MCF 10A (cell line): Measurements from ENCODE around the gene OXCT2. TPM values are rescaled to one million over a fixed set of nuclear protein-coding genes. Genes with fewer than 3 reads are reported as not detected.
"Not testable (repeated sequence)": the region's sequence is repeated elsewhere in the genome, so short reads cannot be mapped to it uniquely, and the experiment has no call there.

Experiments used
- BruUV-seq: library from RNA; stranded (reverse); fragments of 400-500 nt; replicated peaks from 2 replicates; lab custom pipeline; 2021; lab: Mats Ljungman, UMichigan
- CTCF ChIA-PET: fragments of 300-600 bp; sonication (Branson Sonifier 250); formaldehyde crosslinking; extraction: SDS; loops from one replicate; lab custom pipeline; 2021; ENCODE audit warnings: antibody characterized with exemption, inconsistent platforms; lab: Yijun Ruan, JAX
- POLR2A ChIA-PET: fragments of 300-600, 350-650 bp; sonication (Branson Sonifier 250); formaldehyde crosslinking; extraction: SDS; loops from one replicate; lab custom pipeline; 2020; ENCODE audit warnings: antibody characterized with exemption, inconsistent platforms; lab: Yijun Ruan, JAX
- DNase-seq: peaks from one replicate; pipeline ENCODE4 v3.0.0-alpha.2; 2018; ENCODE audit not compliant: unreplicated experiment
- H3K27ac Mint-ChIP-seq: one replicate; pipeline ENCODE4 v1.8.0; 2022; ENCODE audit warnings: mild to moderate bottlenecking, low read depth, mixed read lengths; ENCODE audit not compliant: unreplicated experiment
- H3K27me3 Mint-ChIP-seq: one replicate; pipeline ENCODE4 v1.8.0; 2022; ENCODE audit warnings: mixed read lengths; ENCODE audit not compliant: insufficient read depth, unreplicated experiment
- H3K36me3 Mint-ChIP-seq: one replicate; pipeline ENCODE4 v1.8.0; 2022; ENCODE audit warnings: mild to moderate bottlenecking, moderate library complexity, mixed read lengths; ENCODE audit not compliant: insufficient read depth, unreplicated experiment
- H3K4me1 Mint-ChIP-seq: one replicate; pipeline ENCODE4 v1.8.0; 2022; ENCODE audit warnings: mixed read lengths; ENCODE audit not compliant: insufficient read depth, unreplicated experiment
- H3K4me3 Mint-ChIP-seq: one replicate; pipeline ENCODE4 v1.8.0; 2022; ENCODE audit warnings: mild to moderate bottlenecking, moderate library complexity, mixed read lengths; ENCODE audit not compliant: unreplicated experiment
- H3K9me3 Mint-ChIP-seq: one replicate; pipeline ENCODE4 v1.8.0; 2022; ENCODE audit warnings: mixed read lengths; ENCODE audit not compliant: unreplicated experiment
- CTCF ChIP-seq: fragments of 200-600 bp; IDR thresholded peaks from one replicate; pipeline ENCODE4 v1.8.0; 2022; ENCODE audit warnings: antibody characterized with exemption, mild to moderate bottlenecking; ENCODE audit not compliant: unreplicated experiment
- intact Hi-C: fragments of 100-400 bp; cut with micrococcal nuclease; formaldehyde crosslinking; loops from 2 replicates; pipeline ENCODE4 v1.14.1; 2022
- total RNA-seq: library from RNA; stranded (reverse); gene quantifications from 2 replicates; pipeline ENCODE4 v1.2.3, GENCODE V29; 2022

OXCT2 gene
- total RNA-seq, 1 experiment from 2014 or later, result not detected

GRCh38 chr1:39777306-39777705 lies 6.2 kb upstream of the OXCT2 start:
- POLR2A ChIA-PET, result no interaction called here
- Mint-ChIP-seq H3K27ac (no peak overlapping the region), H3K27me3 (no peaks in the 10 kb centered on the region)

DNA sequence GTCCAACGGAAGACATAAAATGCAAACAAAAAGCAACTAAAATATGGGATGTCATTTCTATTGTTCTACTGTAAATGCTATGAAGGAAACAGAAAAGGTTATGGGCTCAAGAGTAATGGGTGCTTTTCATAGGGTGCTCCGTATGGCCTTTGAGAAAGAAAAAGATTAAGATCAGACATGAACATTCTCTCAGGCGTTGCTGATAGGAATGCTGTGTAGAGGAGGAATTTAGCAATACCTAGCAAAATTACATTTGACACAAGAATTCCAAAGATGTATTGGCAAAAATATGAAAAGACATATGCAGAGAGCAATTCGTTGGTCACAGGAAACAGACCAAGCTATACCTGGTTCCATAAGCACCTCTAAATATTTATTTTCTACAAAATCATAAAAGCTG lies 5.7 kb upstream of the OXCT2 start:
- ChIA-PET CTCF (interaction anchor here (0.7 kb wide), 1 partner anchor 52 kb away, joined by 3 read pairs; no protein-coding TSS in a partner anchor), POLR2A (no interaction called here)
- no peaks in the 10 kb centered on the region for H3K9me3 Mint-ChIP-seq
- no peaks in the 10 kb centered on the region for H3K36me3 Mint-ChIP-seq
- no peak overlapping the region for H3K4me3 Mint-ChIP-seq
- no peak overlapping the region for H3K27ac Mint-ChIP-seq
- H3K27me3 Mint-ChIP-seq, result no peaks in the 10 kb centered on the region
- no peak for TF ChIP-seq CTCF
- DNase-seq, result no peak
- BruUV-seq, result no TSS peak
- intact Hi-C loops, result no loop called here
- H3K4me1 Mint-ChIP-seq, result no peaks in the 10 kb centered on the region

More at GRCh38 chr1:39777306-39777705, 6.2 kb upstream of the OXCT2 start:
- no peaks in the 10 kb centered on the region for H3K36me3 Mint-ChIP-seq
- no peaks in the 10 kb centered on the region for H3K4me1 Mint-ChIP-seq
- no peaks in the 10 kb centered on the region for H3K9me3 Mint-ChIP-seq
- no peak for TF ChIP-seq CTCF
- intact Hi-C loops, result no loop called here
- no TSS peak for BruUV-seq
- CTCF ChIA-PET, result interaction anchor here (0.7 kb wide), 1 partner anchor 52 kb away, joined by 3 read pairs; no protein-coding TSS in a partner anchor
- no peak overlapping the region for H3K4me3 Mint-ChIP-seq
- no peak for DNase-seq

GRCh38 chr1:39776400-39776713 lies 5.2 kb upstream of the OXCT2 start:
- no peak for TF ChIP-seq CTCF
- Mint-ChIP-seq H3K36me3 (no peaks in the 10 kb centered on the region), H3K9me3 (no peaks in the 10 kb centered on the region), H3K4me1 (no peaks in the 10 kb centered on the region), H3K27ac (no peak overlapping the region), H3K4me3 (no peak overlapping the region), H3K27me3 (no peaks in the 10 kb centered on the region)
- intact Hi-C loops, result no loop called here
- no peak for DNase-seq
- ChIA-PET POLR2A (no interaction called here), CTCF (no interaction called here)
- no TSS peak for BruUV-seq

DNA sequence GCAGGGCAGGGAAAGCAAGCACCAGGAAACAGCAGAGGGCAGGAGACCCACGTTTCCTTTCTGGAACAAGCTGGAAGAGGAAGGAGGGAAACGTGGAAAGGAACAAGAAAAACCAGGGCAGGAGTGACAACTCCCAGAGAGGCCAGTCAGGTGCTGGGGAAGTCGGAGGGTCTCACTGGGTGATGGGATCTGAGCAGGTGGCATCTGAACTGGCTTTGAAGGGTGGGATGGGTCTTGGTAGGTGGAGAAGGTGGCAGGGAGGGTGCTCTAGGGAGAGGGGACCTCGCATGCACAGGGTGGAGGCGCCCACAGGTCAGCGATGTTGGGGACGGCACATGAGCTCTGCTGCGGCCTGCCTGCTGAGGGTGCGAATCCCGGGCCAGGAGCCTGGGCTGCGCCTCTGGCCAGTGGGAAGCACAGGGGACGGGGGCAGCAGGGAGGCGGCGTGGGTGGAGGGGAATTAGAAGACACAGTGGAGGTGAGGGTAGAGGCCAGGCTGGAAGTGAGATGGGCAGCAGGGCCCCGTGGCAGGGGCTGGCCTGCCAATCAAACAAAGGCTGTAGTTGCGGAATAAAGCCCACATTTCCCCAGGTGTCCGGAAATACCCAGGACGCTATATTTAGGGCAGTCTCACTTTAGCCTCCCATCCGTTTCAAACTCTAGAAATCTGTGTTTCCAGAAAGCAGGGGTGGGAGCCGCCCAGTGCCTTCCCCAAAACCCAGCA lies 4.7 kb upstream of the OXCT2 start:
- H3K4me3 Mint-ChIP-seq, H3K4me1 Mint-ChIP-seq, H3K27ac Mint-ChIP-seq, BruUV-seq, POLR2A ChIA-PET, H3K36me3 Mint-ChIP-seq, CTCF ChIA-PET, H3K9me3 Mint-ChIP-seq, H3K27me3 Mint-ChIP-seq, DNase-seq, intact Hi-C loops: not testable (repeated sequence)

DNA sequence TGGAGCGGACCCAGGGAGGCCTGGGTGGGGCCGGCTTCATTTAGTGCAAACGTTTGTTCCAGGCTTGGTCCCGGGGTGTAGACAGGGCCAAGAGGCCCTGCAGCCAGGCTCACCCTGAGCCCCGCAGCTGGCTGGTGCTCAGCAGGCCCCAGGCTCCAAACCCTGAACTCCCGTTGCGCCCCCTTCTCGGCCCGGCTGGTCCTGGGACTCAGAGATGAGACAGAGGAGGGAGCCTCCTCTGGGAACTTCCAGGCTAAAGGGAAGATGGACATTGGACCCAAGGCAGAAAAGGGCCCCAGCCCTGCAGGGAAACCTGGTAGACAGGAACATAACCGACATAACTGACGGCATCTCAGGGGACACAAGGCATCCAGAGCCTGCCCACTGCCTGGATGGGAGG lies 4.0 kb upstream of the OXCT2 start:
- H3K4me1 Mint-ChIP-seq, POLR2A ChIA-PET, DNase-seq, intact Hi-C loops, H3K4me3 Mint-ChIP-seq, H3K36me3 Mint-ChIP-seq, H3K27me3 Mint-ChIP-seq, CTCF ChIA-PET, H3K27ac Mint-ChIP-seq, BruUV-seq, H3K9me3 Mint-ChIP-seq: not testable (repeated sequence)

- H3K36me3 Mint-ChIP-seq, H3K27ac Mint-ChIP-seq, H3K4me3 Mint-ChIP-seq, BruUV-seq, intact Hi-C loops, CTCF ChIA-PET, H3K9me3 Mint-ChIP-seq, POLR2A ChIA-PET, H3K4me1 Mint-ChIP-seq, DNase-seq, H3K27me3 Mint-ChIP-seq: not testable (repeated sequence)
Observed at GRCh38 chr1:39773369-39773979, 2.3 kb upstream of the OXCT2 start.
